Measurements from ENCODE around the gene POC1B. TPM values are rescaled to one million over a fixed set of nuclear protein-coding genes. Genes with fewer than 3 reads are reported as not detected.

Gene POC1B
- total RNA-seq, 1 donor from 2014 or later = 15.2 TPM

DNA sequence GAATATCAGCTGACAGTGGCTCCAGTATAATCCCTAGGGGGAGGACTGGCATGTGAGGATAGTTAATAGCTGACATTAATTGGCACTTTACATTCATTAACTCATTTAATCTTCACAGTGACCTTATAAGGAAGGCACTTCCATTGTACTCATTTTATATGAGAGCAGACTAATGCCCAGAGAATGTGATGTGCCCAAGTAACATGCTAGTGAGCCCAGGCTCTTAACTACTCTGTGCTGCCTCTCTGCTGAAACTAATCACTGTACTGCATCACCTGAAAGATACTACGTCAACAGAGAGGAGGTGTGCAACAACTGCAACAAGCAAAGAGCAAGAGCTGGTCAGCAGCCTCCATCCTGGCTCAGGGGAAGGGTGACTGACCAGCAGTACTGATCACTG lies 41.4 kb downstream of the POC1B start:
- H3K27me3 Mint-ChIP-seq (ENCODE audit: low read depth) = no peaks in the 10 kb centered on the region
- no peak for DNase-seq (ENCODE audit: low read depth, low spot score)
- TF ChIP-seq, protein P1, sequence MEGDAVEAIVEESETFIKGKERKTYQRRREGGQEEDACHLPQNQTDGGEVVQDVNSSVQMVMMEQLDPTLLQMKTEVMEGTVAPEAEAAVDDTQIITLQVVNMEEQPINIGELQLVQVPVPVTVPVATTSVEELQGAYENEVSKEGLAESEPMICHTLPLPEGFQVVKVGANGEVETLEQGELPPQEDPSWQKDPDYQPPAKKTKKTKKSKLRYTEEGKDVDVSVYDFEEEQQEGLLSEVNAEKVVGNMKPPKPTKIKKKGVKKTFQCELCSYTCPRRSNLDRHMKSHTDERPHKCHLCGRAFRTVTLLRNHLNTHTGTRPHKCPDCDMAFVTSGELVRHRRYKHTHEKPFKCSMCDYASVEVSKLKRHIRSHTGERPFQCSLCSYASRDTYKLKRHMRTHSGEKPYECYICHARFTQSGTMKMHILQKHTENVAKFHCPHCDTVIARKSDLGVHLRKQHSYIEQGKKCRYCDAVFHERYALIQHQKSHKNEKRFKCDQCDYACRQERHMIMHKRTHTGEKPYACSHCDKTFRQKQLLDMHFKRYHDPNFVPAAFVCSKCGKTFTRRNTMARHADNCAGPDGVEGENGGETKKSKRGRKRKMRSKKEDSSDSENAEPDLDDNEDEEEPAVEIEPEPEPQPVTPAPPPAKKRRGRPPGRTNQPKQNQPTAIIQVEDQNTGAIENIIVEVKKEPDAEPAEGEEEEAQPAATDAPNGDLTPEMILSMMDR (conservative IDR thresholded peaks at IDR 0.05) = no peak
- H3K27ac Mint-ChIP-seq (ENCODE audit: unreplicated experiment) = no peak overlapping the region
- no peaks in the 10 kb centered on the region for H3K36me3 Mint-ChIP-seq (ENCODE audit: low read depth)
- no peaks in the 10 kb centered on the region for H3K9me3 Mint-ChIP-seq
- H3K4me1 Mint-ChIP-seq = peaks cover 3% of the 10 kb centered on the region
- H3K4me3 Mint-ChIP-seq = no peak overlapping the region

- Mint-ChIP-seq H3K36me3 (ENCODE audit: low read depth) (no peaks in the 10 kb centered on the region), H3K27me3 (ENCODE audit: low read depth) (no peaks in the 10 kb centered on the region), H3K27ac (ENCODE audit: unreplicated experiment) (peak overlapping the region; percentile 28), H3K9me3 (no peaks in the 10 kb centered on the region), H3K4me1 (peaks cover 3% of the 10 kb centered on the region), H3K4me3 (no peak overlapping the region)
- TF ChIP-seq, protein P1 (conservative IDR thresholded peaks at IDR 0.05) = no peak
- no peak for DNase-seq (ENCODE audit: low read depth, low spot score)
These were observed 44.5 kb downstream of the POC1B start for GRCh38 chr12:89481213-89481914.

- TF ChIP-seq, protein P1 (conservative IDR thresholded peaks at IDR 0.05) = no peak
- no peak for DNase-seq (ENCODE audit: low read depth, low spot score)
- Mint-ChIP-seq H3K36me3 (ENCODE audit: low read depth) (no peaks in the 10 kb centered on the region), H3K4me3 (no peak overlapping the region), H3K9me3 (no peaks in the 10 kb centered on the region), H3K4me1 (no peaks in the 10 kb centered on the region), H3K27me3 (ENCODE audit: low read depth) (no peaks in the 10 kb centered on the region), H3K27ac (ENCODE audit: unreplicated experiment) (no peak overlapping the region)
These were observed 45.9 kb downstream of the POC1B start for GRCh38 chr12:89479982-89480381.

GRCh38 chr12:89477633-89478279 lies 48.1 kb downstream of the POC1B start:
- H3K4me1 Mint-ChIP-seq = peaks cover under 1% of the 10 kb centered on the region
- H3K36me3 Mint-ChIP-seq (ENCODE audit: low read depth) = no peaks in the 10 kb centered on the region
- no peaks in the 10 kb centered on the region for H3K9me3 Mint-ChIP-seq
- no peak for DNase-seq (ENCODE audit: low read depth, low spot score)
- H3K27ac Mint-ChIP-seq (ENCODE audit: unreplicated experiment) = no peak overlapping the region
- H3K4me3 Mint-ChIP-seq = no peak overlapping the region
- TF ChIP-seq, protein P1 (conservative IDR thresholded peaks at IDR 0.05) = no peak
- no peaks in the 10 kb centered on the region for H3K27me3 Mint-ChIP-seq (ENCODE audit: low read depth)

DNA sequence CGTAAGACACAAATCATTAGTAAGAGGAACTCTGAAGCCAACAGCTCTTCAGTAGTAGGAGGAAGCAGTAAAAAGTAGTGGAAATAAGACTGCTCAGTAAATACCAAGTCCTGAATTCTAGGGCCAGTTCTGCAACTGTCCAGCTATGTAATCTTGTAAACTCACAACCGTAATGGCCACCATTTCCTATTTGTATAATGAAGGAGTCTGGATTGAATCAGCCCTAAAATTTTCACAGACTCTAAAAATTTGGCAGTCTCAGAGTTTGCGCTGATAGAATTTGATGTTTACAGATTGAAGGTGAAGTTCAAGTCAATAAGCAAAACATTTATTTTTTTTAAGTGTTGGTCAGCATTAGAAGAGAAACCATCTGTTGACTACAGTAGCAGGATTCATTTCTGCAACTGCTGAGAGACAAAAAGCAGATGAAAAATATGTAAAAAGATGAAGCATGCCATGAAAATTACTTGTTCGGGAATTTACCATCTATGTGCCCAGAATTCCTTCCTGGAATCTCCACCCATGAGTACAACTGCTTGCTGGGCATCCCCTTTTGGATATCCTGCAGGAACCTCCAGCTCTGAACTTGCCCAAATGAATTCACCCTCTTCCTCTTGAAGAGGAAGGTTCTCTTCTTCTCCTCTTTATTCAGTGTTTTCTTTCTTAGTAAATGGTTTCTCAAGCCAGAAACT lies 48.8 kb downstream of the POC1B start:
- peaks cover 8% of the 10 kb centered on the region for H3K4me1 Mint-ChIP-seq
- H3K36me3 Mint-ChIP-seq (ENCODE audit: low read depth) = no peaks in the 10 kb centered on the region
- H3K27me3 Mint-ChIP-seq (ENCODE audit: low read depth) = no peaks in the 10 kb centered on the region
- no peak for DNase-seq (ENCODE audit: low read depth, low spot score)
- TF ChIP-seq, protein P1 (conservative IDR thresholded peaks at IDR 0.05) = no peak
- H3K27ac Mint-ChIP-seq (ENCODE audit: unreplicated experiment) = no peak overlapping the region
- H3K4me3 Mint-ChIP-seq = no peak overlapping the region
- H3K9me3 Mint-ChIP-seq = no peaks in the 10 kb centered on the region
